NB4 (cell line): ENCODE results near the gene ARHGAP18.

Source experiments
- DNase-seq: peaks from one replicate; pipeline ENCODE4 v3.0.0; 2010; ENCODE audit warnings: low read depth
- H3K4me3 ChIP-seq: one replicate; pipeline ENCODE4 v1.5.1; 2011; ENCODE audit warnings: mild to moderate bottlenecking, low read depth, low read length, moderate library complexity
- CTCF ChIP-seq: IDR thresholded peaks from one replicate; pipeline ENCODE4 v1.5.1; 2012; ENCODE audit warnings: low read depth, low read length
- MYC ChIP-seq: IDR thresholded peaks from 2 replicates; pipeline ENCODE4 v1.6.1; 2011; ENCODE audit warnings: low read depth, low read length
- POLR2A ChIP-seq: IDR thresholded peaks from 2 replicates; pipeline ENCODE4 v1.6.1; 2011; ENCODE audit warnings: mild to moderate bottlenecking; ENCODE audit not compliant: insufficient read length; ENCODE audit errors: extremely low read depth
- TF ChIP-seq, protein P1 (sequence below): IDR thresholded peaks from 2 replicates; pipeline ENCODE4 v1.6.1; 2011; ENCODE audit warnings: low read depth, low read length

Gene ARHGAP18

GRCh38 chr6:129542705-129543104, 167.3 kb downstream of the ARHGAP18 start:
- no peak for DNase-seq
- TF ChIP-seq POLR2A (no peak), CTCF (no peak)
- no peak overlapping the region for H3K4me3 ChIP-seq

DNA sequence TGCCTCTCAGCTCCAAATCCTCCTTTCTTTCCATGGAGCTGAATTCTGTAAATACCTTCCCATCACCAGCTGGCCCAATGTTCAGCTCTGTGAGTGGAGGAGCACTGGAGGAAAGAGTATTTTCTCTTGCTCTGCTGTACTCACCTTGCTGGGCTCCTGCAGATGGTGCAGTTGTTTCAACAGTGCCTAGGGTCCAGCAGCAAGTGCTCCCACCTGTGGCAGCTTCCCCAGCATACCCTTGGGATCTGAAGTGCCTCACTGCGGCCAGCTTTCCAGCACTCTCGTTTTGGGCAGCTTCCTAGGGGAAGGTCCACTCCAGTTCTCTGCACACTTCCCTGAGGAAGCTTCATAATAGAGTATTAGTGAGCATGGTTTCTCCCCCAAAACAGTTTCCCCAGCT, 170.9 kb downstream of the ARHGAP18 start:
- no peak overlapping the region for H3K4me3 ChIP-seq
- DNase-seq, result no peak
- TF ChIP-seq MYC, result no peak
- TF ChIP-seq, protein P1, sequence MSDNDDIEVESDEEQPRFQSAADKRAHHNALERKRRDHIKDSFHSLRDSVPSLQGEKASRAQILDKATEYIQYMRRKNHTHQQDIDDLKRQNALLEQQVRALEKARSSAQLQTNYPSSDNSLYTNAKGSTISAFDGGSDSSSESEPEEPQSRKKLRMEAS, result no peak
- TF ChIP-seq CTCF, result no peak
- TF ChIP-seq POLR2A, result no peak

GRCh38 chr6:129536271-129536670, 173.7 kb downstream of the ARHGAP18 start:
- no peak for TF ChIP-seq MYC
- no peak for TF ChIP-seq POLR2A
- TF ChIP-seq CTCF, result no peak
- TF ChIP-seq, protein P1, result no peak
- no peak overlapping the region for H3K4me3 ChIP-seq
- DNase-seq, result no peak

DNA sequence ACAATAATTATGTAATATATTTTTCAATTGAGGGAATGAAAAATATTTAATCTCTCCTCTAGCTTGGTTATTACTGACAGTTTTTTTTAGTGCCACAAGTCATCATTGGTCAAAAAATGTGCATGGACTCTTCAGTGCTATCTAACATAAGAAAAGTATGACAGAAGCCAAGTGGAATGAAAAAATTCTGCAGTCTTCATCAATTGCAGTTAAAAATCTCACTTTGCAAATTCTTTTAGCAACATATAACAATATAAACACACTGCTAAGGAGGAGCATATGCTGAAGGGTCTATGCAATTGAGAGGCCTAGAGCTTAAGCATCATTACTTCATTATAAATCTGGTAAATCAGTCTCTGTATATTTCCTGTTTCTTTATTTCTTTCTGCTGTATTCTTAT, 175.1 kb downstream of the ARHGAP18 start:
- no peak for DNase-seq
- TF ChIP-seq CTCF, result no peak
- no peak for TF ChIP-seq MYC
- no peak for TF ChIP-seq POLR2A
- TF ChIP-seq, protein P1, result no peak
- H3K4me3 ChIP-seq, result no peak overlapping the region
